CD1c-positive myeloid dendritic cell (primary cell): ENCODE results near the gene RASL12.
"Not testable (repeated sequence)": the region's sequence is repeated elsewhere in the genome, so short reads cannot be mapped to it uniquely, and the experiment has no call there.

Source experiments
- DNase-seq: peaks from one replicate; pipeline ENCODE4 v3.0.0-alpha.2; 2016; ENCODE audit errors: extremely low spot score

RASL12 gene, protein sequence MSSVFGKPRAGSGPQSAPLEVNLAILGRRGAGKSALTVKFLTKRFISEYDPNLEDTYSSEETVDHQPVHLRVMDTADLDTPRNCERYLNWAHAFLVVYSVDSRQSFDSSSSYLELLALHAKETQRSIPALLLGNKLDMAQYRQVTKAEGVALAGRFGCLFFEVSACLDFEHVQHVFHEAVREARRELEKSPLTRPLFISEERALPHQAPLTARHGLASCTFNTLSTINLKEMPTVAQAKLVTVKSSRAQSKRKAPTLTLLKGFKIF

DNA sequence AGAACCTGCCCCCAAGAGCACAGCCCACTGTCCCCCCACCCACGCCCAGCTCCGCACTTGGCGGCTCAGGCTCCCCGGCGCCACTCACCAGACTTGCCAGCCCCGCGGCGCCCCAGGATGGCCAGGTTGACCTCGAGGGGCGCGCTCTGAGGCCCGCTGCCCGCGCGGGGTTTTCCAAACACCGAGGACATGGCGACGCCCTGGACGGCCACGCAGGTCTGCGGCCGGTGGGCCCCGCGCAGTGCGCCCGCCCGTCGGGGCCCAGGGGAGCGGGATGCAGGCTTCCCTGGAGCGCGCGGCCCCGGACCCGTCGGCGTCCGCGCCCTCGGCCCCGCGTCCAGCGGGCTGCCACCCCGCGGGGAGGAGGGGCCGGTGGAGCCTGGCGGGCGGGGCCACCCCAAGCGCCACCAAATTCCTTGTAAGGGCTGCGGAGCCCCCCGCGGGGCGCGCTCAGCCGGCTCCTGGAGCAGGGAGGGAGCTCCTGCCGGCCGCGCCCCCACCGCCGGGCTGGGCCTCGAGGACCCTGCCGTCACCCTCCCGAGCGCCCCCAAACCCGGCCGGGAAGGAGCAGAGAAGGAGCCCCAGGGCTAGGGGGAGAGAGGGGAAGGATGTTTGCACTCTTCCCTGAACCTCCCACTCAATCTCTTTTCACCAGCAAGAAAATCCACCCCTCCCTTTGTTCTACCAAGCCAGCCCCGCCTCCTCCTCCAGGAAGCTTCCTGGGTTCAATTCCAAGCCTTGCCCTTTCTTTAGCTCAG is at the start of gene RASL12:
TSS of gene RASL12 (minus strand) at position 347 of the 758 bp plus-strand sequence. CDS start at position 191, 156 bp downstream.
- DNase-seq = no peak

DNA sequence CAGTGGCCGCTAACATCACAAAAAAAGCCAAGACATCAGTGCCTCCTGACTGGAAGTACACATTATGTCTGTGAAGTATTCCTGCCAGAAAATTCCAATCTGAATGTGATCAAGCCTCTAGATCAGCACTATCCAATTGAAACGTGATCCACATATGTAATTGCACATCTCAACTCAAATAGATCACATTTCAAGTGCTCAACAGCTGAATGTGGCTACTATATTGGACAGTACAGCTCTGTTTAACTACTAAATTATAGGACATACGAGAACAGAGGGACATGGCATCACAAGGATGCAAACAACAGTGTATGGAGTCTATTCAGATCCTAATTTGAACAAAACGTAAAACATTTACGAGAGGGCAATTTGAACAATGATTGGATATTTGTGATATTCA is 47.8 kb upstream of the RASL12 start:
- no peak for DNase-seq

DNA sequence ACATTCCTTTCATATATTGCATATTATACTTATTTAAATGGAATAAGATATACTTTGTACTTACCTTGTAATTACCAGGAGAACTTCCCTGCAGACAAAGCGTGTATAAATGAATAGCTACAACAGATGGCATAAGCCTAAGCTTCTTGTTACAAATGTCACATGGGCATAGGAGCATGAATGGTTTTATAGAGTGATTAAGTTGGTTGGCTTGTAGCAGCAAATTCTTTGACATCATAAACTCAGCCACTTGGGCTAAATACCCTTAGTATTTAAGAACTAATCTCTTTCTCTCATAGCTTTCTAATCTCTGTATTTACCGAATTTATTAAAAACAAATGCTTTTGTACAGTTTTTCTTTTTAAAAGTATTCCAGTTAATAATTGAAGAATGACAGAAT is 47.3 kb upstream of the RASL12 start, which contains the start of gene UBAP1L:
TSS of gene UBAP1L (minus strand) at position 115 of the 400 bp plus-strand sequence. CDS start 8,985 bp downstream, outside the sequence.
- DNase-seq = no peak

DNA sequence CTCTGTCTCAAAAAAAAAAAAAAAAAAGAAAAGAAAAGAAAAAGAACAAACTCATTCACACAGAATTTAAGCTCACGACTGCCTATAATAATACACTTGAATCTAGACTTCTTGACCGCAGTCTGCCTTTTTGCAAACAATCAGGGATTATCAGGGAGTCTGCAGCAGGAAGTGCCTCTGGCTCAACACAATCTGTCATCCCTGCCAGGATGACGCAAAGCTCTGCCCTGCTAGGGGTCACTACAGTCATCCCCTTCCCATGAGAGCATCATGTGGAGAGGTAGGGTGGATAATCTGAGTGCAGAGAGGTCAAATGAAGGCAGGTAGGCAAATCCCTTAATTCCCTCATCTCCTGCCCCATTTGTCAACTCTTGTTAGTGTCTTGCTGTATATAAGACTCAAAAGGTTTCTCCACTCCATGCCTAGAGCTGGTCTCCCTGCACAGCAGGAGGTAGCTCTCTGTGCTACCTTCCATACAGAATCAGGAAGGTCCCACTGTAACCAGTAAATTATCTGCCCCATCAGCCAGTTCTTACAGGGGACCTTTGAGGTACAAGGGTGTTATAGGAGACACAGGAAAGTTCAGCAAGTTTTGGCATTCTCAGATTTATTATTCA is 43.0 kb upstream of the RASL12 start:
- no peak for DNase-seq

DNA sequence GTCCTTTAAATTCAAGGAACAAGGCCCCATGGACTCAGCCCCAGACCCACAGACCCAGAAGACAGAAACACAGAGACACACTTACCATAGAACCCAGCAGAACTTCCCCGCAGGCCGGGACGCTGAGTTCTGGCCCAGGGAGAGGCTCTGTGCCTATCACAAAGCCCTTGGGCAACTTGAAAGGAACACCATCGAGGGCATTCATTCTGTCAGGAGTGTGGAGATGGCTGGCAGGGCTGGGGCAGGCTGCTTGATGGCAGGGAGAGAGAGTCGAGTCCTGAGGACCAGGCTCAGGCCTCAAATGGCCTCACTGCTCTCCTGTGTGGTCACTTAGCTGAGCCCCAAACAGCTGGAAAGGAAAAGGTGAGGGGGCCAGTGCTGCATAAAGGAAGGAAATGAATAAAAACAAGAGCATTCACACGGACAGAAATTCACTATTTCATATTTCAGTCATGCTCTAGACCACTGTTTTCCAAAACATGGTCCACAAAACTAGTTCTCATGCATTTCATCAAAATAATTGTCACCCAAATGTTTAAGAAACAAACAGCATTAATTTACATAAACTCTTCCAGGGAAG is 38.3 kb upstream of the RASL12 start:
- no peak for DNase-seq

DNA sequence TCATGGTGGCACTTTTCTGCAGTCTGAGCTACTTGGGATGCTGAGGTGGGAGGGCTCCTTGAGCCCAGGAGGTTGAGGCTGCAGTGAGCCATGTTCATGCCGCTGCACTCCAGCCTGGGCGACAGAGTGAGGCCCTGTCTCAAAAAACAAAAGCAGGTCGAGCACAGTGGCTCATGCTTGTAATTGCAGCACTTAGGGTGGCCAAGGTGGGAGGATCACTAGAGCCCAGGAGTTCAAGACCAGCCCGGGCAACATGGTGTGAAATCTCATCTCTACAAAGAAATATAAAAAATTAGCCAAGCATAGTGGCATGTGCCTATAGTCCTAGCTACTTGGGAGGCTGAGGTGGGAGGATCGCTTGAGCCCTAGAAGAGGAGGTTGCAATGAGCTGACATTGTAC is 37.2 kb upstream of the RASL12 start:
- no peak for DNase-seq

DNA sequence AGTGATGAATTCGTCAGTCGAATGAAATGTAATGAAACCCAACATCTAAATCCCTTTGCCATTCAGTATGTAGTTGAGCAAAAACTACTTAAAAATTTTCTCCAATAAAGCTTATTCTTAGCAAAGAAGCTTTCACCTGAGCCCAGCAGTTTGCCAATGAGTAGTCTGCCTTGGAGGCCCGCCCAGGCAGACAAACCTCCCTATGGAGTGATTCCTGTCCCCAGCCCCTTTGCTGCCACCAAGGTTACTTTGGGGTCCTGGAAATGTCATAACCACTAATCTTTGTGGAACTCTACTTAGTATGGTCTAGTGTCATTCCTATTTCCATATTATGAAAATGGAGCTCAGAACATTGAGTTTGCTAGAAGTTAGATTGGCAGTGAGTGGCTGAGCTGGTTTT is 35.1 kb upstream of the RASL12 start:
- DNase-seq = no peak

DNA sequence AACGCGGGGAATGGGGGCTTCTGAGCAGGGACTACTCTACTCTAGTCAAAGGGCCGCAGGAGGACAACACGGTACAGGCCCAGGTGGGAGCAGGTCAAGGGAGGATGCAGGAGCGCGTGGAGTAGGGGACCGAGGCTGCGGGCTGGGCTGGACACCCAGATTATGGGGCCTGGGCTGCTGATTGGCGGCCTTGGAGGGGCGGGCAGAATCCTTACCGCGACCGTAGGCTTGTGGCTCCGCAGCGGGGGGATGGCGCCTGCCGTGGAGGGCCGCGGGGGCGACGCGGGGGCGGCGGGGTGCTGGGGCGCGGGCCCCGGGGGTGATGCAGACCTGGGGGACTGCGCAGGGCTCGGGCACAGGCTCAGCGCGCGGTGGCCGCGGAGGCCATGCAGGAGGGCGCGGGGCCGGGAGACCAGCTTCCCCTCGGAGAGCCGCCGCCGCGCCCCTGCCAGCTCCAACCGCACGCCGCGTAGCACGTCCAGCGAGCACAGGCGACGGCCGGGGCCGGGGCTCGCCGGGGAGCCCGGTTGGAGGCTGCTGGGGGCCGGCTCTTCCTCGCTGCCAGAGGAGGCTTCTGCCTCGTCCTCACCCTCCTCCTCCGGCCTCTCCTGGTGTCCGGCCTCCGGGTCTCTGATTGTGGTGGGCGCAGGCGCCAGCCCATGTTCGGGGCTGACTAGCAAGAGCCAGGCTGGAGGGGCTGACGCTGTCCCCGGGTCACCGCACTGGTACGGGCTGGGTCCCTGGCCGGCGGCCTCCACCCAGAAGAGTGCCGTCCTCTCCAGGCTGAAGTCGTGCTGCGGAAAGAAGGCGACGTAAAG is 34.3 kb upstream of the RASL12 start:
- DNase-seq = no peak

DNA sequence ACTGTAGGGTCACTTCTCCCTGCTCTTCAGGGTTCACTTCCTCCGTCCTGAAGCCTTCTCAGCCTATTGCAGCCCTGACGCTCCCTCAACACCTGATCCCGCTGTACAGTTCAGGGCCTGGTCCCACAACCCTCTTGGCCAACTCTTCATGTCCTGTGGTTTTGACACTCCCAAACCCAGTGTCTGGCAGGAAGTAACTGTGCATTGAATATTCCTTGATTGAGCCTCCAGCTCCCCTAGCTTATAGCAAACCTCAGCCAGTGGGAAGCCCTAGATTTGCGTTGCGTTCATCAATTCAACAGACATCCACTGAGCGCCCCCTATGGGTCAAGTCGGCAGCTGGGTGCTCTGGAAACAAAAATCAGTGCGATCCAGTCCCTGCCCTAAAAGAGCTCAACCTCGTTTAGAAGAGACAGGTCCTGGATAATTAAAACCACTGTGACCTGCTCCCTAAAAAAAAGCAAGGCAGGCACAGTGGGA is 33.7 kb upstream of the RASL12 start:
- DNase-seq = peak; percentile 65

DNA sequence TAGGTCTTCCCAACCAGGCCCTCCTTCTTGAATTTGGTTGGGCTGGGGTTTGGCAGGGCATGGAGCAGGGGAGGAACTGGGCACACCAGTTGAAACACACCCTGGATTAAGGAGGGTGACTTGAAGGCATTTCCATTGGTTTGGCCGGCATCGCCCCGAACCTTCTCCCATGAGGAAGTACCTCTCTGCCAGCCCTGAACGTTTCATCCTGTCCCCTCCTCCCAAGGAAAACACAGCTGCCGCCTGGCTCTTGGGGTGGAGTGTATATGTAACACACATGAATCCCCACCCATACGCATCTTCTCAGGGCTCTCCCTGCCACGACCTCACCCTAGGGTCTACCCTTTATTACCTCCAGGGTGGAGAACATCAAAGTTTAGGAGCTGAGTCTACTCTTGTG is 32.7 kb upstream of the RASL12 start:
- DNase-seq = no peak

DNA sequence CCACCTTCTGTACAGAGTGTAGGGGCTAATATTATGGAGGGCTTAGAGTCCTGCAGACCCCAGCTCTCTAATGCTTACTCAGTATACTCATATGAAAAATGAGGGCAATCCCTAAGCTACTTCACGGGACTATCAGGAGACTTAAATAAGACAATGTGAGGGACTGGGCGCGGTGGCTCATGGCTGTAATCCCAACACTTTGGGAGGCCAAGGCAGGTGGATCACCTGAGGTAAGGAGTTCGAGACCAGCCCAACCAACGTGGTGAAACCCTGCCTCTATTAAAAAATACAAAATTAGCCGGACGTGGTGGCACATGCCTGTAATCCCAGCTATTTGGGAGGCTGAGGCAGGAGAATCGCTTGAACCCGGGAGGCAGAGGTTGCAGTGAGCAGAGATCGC is 32.0 kb upstream of the RASL12 start:
- not testable (repeated sequence) for DNase-seq

DNA sequence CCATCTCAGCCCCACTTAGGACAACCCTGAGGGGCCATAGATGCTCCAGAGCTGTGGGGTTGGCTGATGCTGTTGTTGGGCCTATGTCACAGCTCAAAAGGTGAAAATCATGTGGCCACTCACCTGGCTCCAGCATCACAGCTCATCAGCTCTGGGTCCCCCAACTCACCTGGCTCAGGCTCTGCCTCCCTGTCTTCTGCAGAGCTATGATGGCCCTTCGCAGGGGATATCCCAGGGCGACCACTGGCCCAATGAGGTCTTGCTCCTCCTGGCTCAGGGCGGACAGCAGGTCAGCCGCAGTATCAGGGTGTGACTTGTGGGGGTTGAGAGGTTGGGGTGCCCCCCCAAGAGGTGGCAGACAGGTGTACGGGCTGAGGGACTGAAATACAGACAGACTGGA is 31.5 kb upstream of the RASL12 start:
- no peak for DNase-seq

DNA sequence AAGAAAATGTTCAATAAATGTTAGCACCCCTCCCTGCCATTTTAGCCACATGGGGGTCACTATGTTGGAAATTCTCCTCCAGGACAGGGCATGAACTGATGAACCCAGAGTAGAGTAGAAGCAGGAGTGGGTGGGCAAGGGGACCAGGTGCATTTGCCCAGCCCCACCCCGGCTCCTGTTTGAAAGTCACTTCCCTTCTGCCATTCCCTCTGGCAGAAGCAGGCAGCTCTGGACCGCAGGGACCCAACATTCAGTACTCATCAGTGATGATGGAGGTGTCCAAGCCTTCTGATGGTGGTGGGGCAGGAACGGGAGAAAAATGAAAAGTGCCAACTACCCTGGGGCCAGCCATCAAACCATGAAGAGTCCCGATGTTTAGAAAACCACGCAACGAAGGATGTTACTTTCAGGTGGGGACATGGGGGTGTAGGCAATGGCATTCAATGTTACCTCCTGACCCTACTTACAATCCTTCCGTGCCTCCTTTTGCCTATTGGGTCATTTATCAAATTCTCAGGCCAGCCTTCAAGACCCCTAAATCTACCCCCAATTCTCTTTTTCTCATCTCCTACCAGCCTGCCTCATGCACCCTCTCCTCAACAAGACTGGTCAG is 30.0 kb upstream of the RASL12 start:
- DNase-seq = no peak

DNA sequence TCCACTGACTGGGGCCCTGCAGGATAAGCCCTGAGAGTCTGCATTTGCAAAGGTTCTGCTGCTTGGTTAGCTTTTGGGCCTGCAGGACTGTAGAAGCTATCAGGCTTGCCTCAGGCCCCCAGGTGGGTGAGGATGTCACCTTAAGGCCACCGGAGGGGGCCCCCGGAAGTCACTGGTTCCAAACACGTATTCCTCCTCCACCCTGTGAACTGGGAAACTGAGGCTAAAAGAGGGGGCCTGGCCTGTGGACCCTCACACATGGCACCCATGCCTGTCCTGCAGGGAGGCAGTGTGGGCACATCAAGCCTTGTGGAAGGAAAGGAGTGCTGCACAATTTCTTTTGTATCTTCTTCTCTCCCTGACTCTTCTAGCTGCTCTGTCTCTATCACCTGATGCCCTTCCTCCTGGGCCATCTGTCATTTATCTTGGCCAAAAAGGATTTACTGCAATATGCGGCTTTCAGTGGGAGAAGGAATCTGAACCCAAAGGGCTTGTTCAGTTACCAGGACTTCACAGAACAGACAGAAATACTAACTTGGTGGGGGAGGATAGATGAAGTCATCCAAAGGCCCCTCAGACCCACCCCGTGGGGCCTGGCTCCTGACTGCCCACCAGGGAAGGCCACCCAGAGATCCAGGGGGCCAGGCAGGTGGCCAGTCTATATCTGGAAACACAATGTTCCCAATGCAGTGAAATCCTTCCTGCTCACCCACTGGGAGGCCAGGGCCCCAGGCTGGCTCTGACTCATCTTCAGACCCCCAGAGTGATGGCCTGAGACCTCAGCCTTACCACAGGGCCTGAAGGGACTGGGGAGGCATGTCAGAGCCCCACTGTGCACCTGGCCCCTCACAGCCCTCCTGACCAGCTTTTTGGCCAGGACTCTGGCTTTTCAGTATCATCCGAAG is 28.9 kb upstream of the RASL12 start:
- DNase-seq = no peak

DNA sequence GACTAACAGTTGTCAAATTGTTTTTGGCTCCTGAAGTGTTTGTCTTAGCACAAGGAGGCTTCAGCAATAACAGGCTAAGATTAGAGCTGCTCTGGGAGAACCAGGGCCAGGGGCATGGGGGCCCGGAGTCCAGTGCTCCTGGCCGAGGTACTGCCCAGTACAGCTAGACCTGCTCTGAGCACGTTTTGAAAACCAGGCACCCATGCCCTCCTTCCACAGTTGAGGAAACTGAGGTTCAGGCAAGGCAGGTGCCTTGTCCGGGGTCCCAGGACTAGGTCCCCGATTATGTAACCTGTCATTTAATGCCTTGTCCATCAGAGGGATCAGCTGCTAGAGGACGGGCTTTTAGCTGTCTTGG is 27.9 kb upstream of the RASL12 start:
- DNase-seq = no peak

DNA sequence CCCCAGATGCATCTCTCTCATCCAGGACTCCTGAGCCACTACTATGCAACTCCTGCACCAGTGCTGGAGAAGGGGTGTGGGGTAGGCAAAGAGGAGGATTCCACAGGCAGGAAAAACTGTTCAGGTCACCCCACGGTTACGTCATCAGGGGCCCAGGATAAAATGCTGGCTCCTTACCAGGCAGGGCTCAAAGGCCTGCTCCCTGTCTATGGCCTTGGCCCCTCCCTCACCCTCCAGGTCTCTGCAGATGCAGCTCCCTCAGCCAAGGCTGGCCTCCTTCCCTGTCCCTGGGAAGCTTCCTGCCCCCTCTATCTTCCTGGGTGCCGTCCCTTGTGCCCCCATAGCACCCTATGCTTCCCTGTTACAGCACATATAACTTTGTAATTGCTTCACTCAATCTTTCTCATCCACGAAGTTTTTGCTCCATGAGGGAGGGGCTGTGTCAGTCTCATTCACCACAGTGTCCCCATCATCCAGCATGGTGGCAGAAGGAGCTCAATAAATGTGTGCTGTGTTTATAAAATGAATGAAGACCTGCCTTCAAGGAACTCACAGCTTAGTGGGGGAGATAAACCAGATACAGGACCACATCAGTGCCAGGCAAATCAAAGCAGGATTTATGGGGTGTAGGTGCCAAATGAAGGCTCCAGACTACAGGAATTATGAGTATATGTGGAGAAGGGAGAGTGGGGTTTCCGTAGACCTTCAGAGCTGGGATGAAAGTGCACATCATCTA is 27.4 kb upstream of the RASL12 start:
- DNase-seq = no peak

DNA sequence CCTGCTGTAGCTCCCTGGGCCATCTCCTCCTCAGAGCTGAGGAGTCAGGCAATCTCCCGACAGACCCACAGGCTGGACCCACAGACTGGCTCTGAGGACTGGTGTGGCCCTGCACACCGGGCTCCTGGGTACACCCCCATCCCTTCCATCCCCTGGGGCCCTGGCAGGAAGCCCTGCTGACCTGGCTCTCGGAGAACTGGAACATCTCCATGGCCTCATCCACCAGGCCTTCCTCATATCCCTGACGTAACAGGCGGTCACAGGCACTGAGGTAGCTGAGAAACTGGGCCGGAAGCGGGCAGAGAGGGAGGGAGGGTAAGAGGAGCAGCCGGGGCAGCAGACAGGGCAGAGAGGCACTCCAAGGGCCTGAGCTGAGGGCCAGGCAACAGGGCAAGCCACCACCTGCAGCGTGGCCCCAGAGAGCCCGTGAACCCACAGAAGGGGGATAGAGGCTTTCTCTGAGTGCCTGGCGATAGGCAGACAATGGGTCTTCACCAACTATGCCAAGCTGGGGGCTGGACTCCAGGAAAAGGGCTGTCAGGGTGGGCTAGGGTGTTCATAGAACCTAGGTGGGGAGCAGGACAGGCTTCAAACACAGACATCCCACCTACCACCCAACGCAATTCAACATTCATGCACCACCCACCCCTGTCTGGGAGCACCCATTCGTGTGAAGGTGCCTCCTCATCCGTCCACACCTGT is 26.7 kb upstream of the RASL12 start:
- DNase-seq = no peak

DNA sequence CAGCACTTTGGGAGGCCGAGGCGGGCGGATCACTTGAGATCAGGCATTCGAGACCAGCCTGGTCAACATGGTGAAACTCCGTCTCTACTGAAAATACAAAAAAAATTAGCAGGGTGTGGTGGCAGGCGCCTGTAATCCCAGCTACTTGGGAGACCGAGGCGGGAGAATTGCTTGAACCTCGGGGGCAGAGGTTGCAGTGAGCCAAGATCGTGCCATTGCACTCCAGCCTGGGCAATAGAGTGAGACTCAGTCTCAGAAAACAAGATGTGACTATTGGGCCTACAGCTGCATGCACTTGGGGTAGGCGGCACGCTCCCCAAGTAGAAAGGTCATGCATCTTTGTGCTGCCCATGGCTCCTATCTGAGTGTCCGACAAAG is 26.0 kb upstream of the RASL12 start:
- DNase-seq = not testable (repeated sequence)
